Measurements from ENCODE around the gene FHAD1.

GRCh38 chr1:15311880-15312279, 64.9 kb downstream of the FHAD1 start:
- TF ChIP-seq CTCF (IDR thresholded peaks at IDR 0.05) (no peak), EP300 (IDR thresholded peaks at IDR 0.05) (no peak), POLR2A (IDR thresholded peaks at IDR 0.05) (no peak), POLR2AphosphoS5 (IDR thresholded peaks at IDR 0.05) (no peak)

Measured in upper lobe of left lung (tissue), 4 donors.